Neutrophil (primary cell): Measurements from ENCODE around the gene PNMA8C.

Experiments used
- H3K27ac ChIP-seq: fragments of 200-600 bp; sonication (generic); 2 replicates; pipeline ENCODE4 v1.5.1; 2016; ENCODE audit warnings: mild to moderate bottlenecking, moderate library complexity
- H3K27me3 ChIP-seq: fragments of 200-600 bp; sonication (generic); 2 replicates; pipeline ENCODE4 v1.6.0; 2016; ENCODE audit warnings: mild to moderate bottlenecking
- H3K36me3 ChIP-seq: fragments of 200-600 bp; sonication (generic); 2 replicates; pipeline ENCODE4 v1.5.1; 2017
- H3K4me1 ChIP-seq, 2 experiments: fragments of 200-600 bp in 1 of 2; sonication (generic) in 1 of 2; 1 replicate in 1 of 2; 2 replicates in 1 of 2; pipeline versions ENCODE4 v1.5.1 to v1.6.1; 2013 to 2016; ENCODE audit warnings: low read depth in 1 of 2, low read length in 1 of 2, mild to moderate bottlenecking in 1 of 2, moderate library complexity in 1 of 2; ENCODE audit not compliant: control insufficient read depth in 1 of 2, insufficient read depth in 1 of 2
- H3K4me3 ChIP-seq, 2 experiments: fragments of 200-600 bp in 1 of 2; sonication (generic) in 1 of 2; 1 replicate in 1 of 2; 2 replicates in 1 of 2; pipeline ENCODE4 v1.5.1; 2013 to 2016; ENCODE audit warnings: low read depth in 1 of 2, low read length in 1 of 2, mild to moderate bottlenecking in 1 of 2, moderate library complexity in 1 of 2
- H3K9me3 ChIP-seq: fragments of 200-600 bp; sonication (generic); 2 replicates; pipeline ENCODE4 v1.5.1; 2016
- CTCF ChIP-seq: fragments of 200-600 bp; sonication (generic); IDR thresholded peaks from 2 replicates; pipeline ENCODE4 v1.5.1; 2016; ENCODE audit warnings: antibody characterized with exemption

The PNMA8C gene

DNA sequence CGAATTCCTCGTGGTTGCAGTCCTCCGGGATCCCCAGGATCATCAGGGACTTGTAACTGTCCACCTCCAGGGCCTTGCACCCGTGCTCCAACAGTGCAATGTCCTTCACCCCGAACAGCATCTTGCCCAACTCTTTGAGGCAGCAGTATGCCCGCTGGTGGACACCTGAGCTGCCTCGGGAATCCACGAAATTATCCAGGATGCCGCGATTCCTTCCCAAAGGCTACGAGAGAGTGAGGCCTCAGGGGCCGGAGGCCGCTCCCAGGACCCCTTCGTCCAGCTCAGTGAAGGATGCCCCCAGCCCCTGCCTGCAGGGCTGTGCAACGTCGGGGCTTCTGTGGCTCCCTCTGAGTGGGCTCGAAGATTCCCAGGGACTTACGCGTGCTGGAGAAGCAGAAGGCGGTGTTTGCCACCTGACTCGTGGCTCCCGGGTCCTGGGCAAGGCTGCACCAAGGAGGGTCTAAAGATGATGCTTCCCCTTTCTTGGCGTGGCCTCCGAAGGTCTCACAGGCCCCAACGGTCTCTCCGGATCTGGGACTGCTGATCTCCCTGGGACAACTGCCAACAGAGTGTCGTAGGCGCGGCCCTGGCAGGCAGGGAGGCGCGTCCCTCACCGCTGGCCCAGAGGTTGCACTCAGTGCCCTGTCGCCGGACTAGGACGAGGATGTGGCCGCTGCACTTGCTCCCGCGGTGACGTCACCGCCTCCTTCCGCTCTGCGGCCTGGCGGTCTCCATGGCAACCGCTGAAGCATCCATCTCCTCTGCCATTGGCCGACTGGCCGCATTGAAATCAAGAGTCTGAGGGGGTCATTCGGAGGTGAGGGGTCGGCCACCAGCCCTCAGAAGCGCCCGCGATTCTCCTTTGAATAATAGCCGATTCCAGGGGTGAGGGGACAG is at the start of gene PNMA8C:
PNMA8C (minus strand) TSS at position 698 of the 897 bp plus-strand sequence; CDS start at position 121, 577 bp downstream.
- H3K36me3 ChIP-seq = no peaks in the 10 kb centered on the region
- no peak within 1 kb of the TSS for H3K4me3 ChIP-seq
- peaks cover 0 to 4% of the 10 kb centered on the region in 2 experiments for H3K4me1 ChIP-seq
- H3K27me3 ChIP-seq = peaks cover 91% of the 10 kb centered on the region
- H3K27ac ChIP-seq = no peak within 1 kb of the TSS
- no peak for TF ChIP-seq CTCF
- H3K9me3 ChIP-seq = no peaks in the 10 kb centered on the region

- TF ChIP-seq CTCF = no peak
- Histone ChIP-seq H3K27ac (no peak overlapping the region), H3K4me1 (no peaks in the 10 kb centered on the region), H3K9me3 (no peaks in the 10 kb centered on the region), H3K4me3 (no peak overlapping the region), H3K36me3 (no peaks in the 10 kb centered on the region), H3K27me3 (peaks cover 72% of the 10 kb centered on the region)
Observed at GRCh38 chr19:46475986-46476385, 47.2 kb upstream of the PNMA8C start.

DNA sequence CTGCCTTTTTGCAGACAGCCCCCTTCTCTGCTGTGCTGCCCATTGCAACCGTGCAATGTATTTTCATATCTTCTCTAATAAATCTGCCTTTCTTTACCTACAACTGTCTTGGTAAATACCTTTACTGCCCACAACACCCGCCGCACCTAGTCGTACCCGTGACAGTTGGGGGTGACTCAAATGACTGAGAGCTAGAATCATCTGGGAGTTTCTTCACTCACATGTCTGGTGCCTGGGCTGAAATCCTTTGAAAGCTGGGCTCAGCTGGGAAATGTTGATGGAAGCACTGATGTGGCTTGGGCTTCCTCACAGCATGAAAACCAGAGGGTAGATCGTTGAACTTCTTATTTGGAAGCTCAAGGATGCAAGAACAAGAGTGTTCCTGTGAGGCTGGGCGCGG is 45.5 kb upstream of the PNMA8C start:
- Histone ChIP-seq H3K9me3 (no peaks in the 10 kb centered on the region), H3K4me3 (no peak overlapping the region), H3K27me3 (peaks cover 74% of the 10 kb centered on the region), H3K27ac (no peak overlapping the region), H3K4me1 (no peaks in the 10 kb centered on the region), H3K36me3 (no peaks in the 10 kb centered on the region)
- no peak for TF ChIP-seq CTCF

- peaks cover 69% of the 10 kb centered on the region for H3K27me3 ChIP-seq
- H3K4me3 ChIP-seq = no peak overlapping the region
- no peak for TF ChIP-seq CTCF
- no peaks in the 10 kb centered on the region for H3K9me3 ChIP-seq
- no peaks in the 10 kb centered on the region for H3K36me3 ChIP-seq
- H3K4me1 ChIP-seq = no peaks in the 10 kb centered on the region
- H3K27ac ChIP-seq = no peak overlapping the region
Observed at GRCh38 chr19:46472592-46472991, 43.9 kb upstream of the PNMA8C start.

DNA sequence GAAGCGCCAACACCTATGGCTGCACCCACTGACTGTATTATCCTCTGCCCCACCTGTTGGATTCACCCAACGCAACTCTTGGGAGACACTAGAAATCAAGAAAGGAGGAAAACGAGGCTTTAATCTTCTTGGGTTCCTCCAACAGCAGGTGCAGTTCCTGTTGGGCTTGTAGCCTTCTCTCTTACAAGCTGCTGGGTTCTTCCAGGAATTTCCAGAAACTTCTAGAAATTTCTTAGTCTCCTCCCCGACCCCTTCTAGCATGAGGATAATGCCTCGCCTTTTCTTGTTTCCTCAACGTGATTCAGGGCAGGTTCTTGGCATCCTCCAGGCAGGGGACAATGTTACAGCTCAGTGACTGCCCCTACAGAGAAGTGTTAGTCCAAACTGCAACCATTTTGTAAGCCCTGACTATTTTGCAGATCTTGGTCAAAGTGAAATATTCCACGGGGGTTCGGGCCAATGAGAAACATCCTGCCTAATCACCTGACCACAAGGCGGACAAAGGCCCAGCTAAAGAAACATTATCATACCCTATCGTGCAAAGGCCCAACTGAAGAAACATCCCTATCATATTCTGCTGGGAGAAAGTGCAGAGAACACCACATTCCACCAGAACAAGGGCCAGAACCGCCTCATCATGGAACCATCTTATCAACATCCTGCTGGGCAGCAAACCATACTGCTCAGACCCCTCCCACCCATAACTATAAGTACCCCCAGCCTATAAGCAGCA is 43.2 kb upstream of the PNMA8C start:
- Histone ChIP-seq H3K4me1 (no peaks in the 10 kb centered on the region), H3K9me3 (no peaks in the 10 kb centered on the region), H3K27me3 (peaks cover 69% of the 10 kb centered on the region), H3K27ac (no peak overlapping the region), H3K36me3 (no peaks in the 10 kb centered on the region), H3K4me3 (no peak overlapping the region)
- no peak for TF ChIP-seq CTCF
